Thymus (tissue), 11 donors: ENCODE measurements around the gene FADS6. TPM values are rescaled to one million over a fixed set of nuclear protein-coding genes. Genes with fewer than 3 reads are reported as not detected.

Source experiments
- DNase-seq, 9 donors: peaks; one replicate each; pipeline ENCODE4 v3.0.0-alpha.2; 2013; ENCODE audit warnings: low spot score in 9 of 9, low read depth in 6 of 9, missing footprints in 1 of 9
- H3K27ac ChIP-seq, 2 donors: one replicate each; pipeline ENCODE4 v1.5.1; 2013; ENCODE audit warnings: control low read depth in 1 of 2, low read depth in 1 of 2, low read length in 1 of 2, mild to moderate bottlenecking in 1 of 2, moderate library complexity in 1 of 2
- H3K27me3 ChIP-seq, 2 donors: one replicate each; pipeline ENCODE4 v1.5.1; 2013; ENCODE audit warnings: low read length in 1 of 2; ENCODE audit not compliant: control insufficient read depth in 2 of 2, insufficient read depth in 1 of 2
- H3K36me3 ChIP-seq, 2 donors: one replicate each; pipeline ENCODE4 v1.5.1; 2013; ENCODE audit warnings: low read length in 1 of 2, mild to moderate bottlenecking in 1 of 2, moderate library complexity in 1 of 2; ENCODE audit not compliant: control insufficient read depth in 2 of 2, insufficient read depth in 2 of 2
- H3K4me1 ChIP-seq, 2 donors: one replicate each; pipeline ENCODE4 v1.5.1; 2013; ENCODE audit warnings: low read length in 2 of 2; ENCODE audit not compliant: control insufficient read depth in 2 of 2, insufficient read depth in 2 of 2
- H3K4me3 ChIP-seq, 2 donors: one replicate each; pipeline ENCODE4 v1.5.1; 2013; ENCODE audit warnings: low read length in 2 of 2, control low read depth in 1 of 2, mild to moderate bottlenecking in 1 of 2
- H3K9me3 ChIP-seq, 2 donors: one replicate each; pipeline ENCODE4 v1.5.1; 2013; ENCODE audit warnings: low read length in 1 of 2, mild to moderate bottlenecking in 1 of 2; ENCODE audit not compliant: control insufficient read depth in 2 of 2, insufficient read depth in 1 of 2
- WGBS: extraction: QIAGEN DNeasy Blood & Tissue Kit; methylation state at CpG from one replicate; pipeline ENCODE4 v1.1.7; 2013; 5-methylcytosine and 5-hydroxymethylcytosine counted together
- polyA plus RNA-seq: library from polyadenylated mRNA; stranded (reverse); fragments of 200-250 nt; gene quantifications from one replicate; pipeline ENCODE4 v1.2.3, GENCODE V29; 2013
- total RNA-seq: library from RNA; stranded (reverse); fragments of 120-200 nt; gene quantifications from one replicate; pipeline ENCODE4 v1.2.4, GENCODE V29; 2013
- donor health status: healthy.

FADS6 gene
- total and polyA plus RNA-seq, 2 donors, result 0.14 to 1.0 TPM

- Histone ChIP-seq H3K4me3 (no peak overlapping the region), H3K9me3 (no peaks in the 10 kb centered on the region), H3K27ac (no peak overlapping the region), H3K36me3 (no peaks in the 10 kb centered on the region), H3K27me3 (peaks cover 18 to 67% of the 10 kb centered on the region in 2 donors), H3K4me1 (no peaks in the 10 kb centered on the region)
- 90% methylated on average over 11 of the region's 11 CpGs for WGBS
- no peak for DNase-seq
These were observed 5.0 kb upstream of the FADS6 start for GRCh38 chr17:74898376-74898946.

DNA sequence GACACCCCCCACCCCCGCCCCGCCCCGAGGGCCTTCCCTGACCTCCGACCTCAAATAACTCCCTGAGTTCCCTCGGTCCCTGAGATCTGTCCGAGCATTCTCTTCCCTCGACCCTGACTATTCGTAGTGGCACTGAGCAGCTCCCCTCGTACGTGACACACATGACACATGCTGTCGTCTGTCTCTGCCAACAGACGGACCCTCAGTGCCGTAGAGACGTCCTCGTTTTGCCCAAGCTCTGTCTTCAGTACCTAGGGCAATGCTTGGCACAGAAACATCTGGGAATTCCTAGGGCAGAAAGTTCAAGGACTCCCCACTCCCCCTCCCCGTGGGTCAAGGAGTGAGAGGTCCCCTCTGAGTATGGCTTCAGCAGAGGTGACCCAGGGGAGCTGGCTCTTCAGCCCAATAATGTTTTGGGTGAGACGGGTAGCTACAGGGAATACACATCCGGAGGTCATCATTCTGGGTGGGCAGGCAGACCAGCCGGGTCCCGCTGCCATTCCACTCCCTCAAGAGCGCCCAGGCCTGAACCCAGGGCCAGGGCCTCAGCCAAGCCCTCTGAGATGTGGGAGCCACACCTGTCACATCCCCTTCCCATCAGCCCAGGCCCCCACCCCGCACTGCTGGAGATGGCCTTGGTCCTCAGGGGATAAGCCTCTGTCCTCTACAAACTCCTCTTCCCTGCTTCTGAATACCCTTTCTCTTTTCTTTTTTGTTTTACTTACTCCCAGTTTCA, 671 bp upstream of the FADS6 start:
- Histone ChIP-seq H3K9me3 (no peaks in the 10 kb centered on the region), H3K36me3 (no peaks in the 10 kb centered on the region), H3K27ac (no peak overlapping the region), H3K4me3 (no peak overlapping the region), H3K4me1 (no peaks in the 10 kb centered on the region), H3K27me3 (peaks cover 32 to 80% of the 10 kb centered on the region in 2 donors)
- 39% methylated on average over 22 of the region's 22 CpGs for WGBS
- DNase-seq, result no peak

GRCh38 chr17:74892013-74892841, 1.2 kb downstream of the FADS6 start:
- Histone ChIP-seq H3K27me3 (peaks cover 32 to 82% of the 10 kb centered on the region in 2 donors), H3K4me3 (no peak overlapping the region), H3K36me3 (no peaks in the 10 kb centered on the region), H3K9me3 (no peaks in the 10 kb centered on the region), H3K4me1 (no peaks in the 10 kb centered on the region), H3K27ac (no peak overlapping the region)
- DNase-seq, result no peak
- 84% methylated on average over 20 of the region's 20 CpGs for WGBS

DNA sequence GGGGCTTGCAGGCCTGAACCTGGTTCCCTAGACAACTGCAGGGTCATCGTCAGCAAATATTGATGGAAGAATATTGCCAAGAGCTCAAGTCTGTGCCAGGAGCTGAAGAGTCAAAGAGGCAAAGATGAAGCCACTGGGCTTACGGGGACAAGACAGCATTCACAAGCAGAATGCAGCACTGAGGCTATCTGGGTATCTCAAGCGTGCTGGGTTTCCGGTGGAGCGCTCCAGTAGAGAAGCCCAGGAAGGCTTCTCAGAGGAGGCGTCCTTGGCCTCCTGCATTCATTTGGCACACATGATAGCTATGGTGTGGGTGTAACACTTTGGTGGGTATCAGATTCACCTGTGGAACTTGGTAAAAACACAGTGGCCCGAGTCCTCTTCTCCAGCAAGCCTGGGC, 2.9 kb downstream of the FADS6 start:
- 96% methylated on average over 7 of the region's 7 CpGs for WGBS
- Histone ChIP-seq H3K36me3 (no peaks in the 10 kb centered on the region), H3K4me3 (no peak overlapping the region), H3K9me3 (no peaks in the 10 kb centered on the region), H3K27ac (no peak overlapping the region), H3K27me3 (peaks cover 28 to 68% of the 10 kb centered on the region in 2 donors), H3K4me1 (no peaks in the 10 kb centered on the region)
- DNase-seq, result no peak

DNA sequence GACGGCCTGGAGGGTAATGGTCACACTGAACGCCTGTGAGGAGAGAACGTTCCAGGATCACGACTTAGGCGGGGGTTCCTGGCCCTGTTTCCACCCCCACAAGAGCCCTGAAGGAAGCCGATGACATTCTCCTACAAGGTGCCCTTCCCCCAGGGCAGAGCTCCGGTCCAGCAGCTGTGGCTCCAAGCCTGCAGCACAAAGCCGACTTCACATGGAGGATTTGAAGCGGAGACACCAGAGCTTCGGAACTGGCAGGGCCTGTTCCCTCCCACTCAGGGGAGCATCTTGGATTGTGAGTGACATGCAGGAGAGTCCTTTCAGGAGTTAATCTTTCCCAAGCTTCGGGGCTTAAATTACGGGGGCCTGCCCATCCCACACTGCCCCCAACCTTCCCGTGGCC, 5.0 kb downstream of the FADS6 start:
- Histone ChIP-seq H3K4me3 (no peak overlapping the region), H3K27ac (no peak overlapping the region), H3K4me1 (no peaks in the 10 kb centered on the region), H3K27me3 (peaks cover 14 to 53% of the 10 kb centered on the region in 2 donors), H3K9me3 (no peaks in the 10 kb centered on the region), H3K36me3 (no peaks in the 10 kb centered on the region)
- 88% methylated on average over 13 of the region's 13 CpGs for WGBS
- DNase-seq, result no peak

DNA sequence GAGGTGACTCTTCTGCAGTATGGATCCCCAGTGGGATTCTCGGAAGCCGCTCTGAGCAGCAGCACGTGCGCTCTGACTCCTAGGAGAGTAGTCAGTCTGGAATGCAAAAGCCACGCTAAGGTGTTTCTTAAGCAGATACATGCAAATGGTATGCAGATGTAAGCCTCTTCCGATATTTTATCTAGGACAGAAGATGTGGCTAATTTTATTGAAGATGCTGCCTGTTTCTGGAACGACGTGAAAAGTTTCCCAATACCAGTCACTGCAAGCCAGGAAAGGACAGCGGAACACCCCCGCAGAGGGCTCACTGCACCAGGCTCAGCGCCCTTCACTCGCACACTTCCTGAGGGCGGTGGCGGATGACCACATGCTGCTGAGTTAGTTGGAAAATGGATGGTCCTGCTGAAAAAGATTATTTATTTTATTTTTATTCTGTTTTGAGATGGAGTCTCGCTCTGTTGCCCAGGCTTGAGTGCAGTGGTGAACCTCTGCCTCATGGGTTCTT, 10.1 kb downstream of the FADS6 start:
- H3K9me3 ChIP-seq, result no peaks in the 10 kb centered on the region
- H3K4me3 ChIP-seq, result no peak overlapping the region
- no peak for DNase-seq
- H3K27me3 ChIP-seq, result peaks cover 0 to 21% of the 10 kb centered on the region in 2 donors
- 83% methylated on average over 15 of the region's 15 CpGs for WGBS
- H3K4me1 ChIP-seq, result no peaks in the 10 kb centered on the region
- no peaks in the 10 kb centered on the region for H3K36me3 ChIP-seq
- no peak overlapping the region for H3K27ac ChIP-seq

- H3K4me1 ChIP-seq, result no peaks in the 10 kb centered on the region
- no peak for DNase-seq
- H3K9me3 ChIP-seq, result no peaks in the 10 kb centered on the region
- no peaks in the 10 kb centered on the region for H3K36me3 ChIP-seq
- peaks cover 0 to 26% of the 10 kb centered on the region in 2 donors for H3K27me3 ChIP-seq
- no peak overlapping the region for H3K4me3 ChIP-seq
- no peak overlapping the region for H3K27ac ChIP-seq
- 88% methylated on average over 20 of the region's 20 CpGs for WGBS
These were observed 10.8 kb downstream of the FADS6 start for GRCh38 chr17:74882517-74883240.

GRCh38 chr17:74881073-74881472, 12.4 kb downstream of the FADS6 start:
- WGBS, result 91% methylated on average over 11 of the region's 11 CpGs
- H3K36me3 ChIP-seq, result no peaks in the 10 kb centered on the region
- DNase-seq, result no peak

More at GRCh38 chr17:74881073-74881472, 12.4 kb downstream of the FADS6 start:
- Histone ChIP-seq H3K4me1 (no peaks in the 10 kb centered on the region), H3K27me3 (peaks cover 0 to 27% of the 10 kb centered on the region in 2 donors), H3K9me3 (no peaks in the 10 kb centered on the region), H3K27ac (no peak overlapping the region), H3K4me3 (no peak overlapping the region)
